ENCODE data around the gene KIF1A.

- no peak for TF ChIP-seq CTCF (conservative IDR thresholded peaks at IDR 0.05)
- TF ChIP-seq EZH2 (IDR thresholded peaks at IDR 0.05; ENCODE audit: low read depth) = no peak
Observed at GRCh38 chr2:240701091-240701735, 118.8 kb downstream of the KIF1A start.
